ENCODE results near the gene MACROD1.
A peak's percentile ranks its signal among the peaks of the same experiment; 100 is the strongest.

The MACROD1 gene

DNA sequence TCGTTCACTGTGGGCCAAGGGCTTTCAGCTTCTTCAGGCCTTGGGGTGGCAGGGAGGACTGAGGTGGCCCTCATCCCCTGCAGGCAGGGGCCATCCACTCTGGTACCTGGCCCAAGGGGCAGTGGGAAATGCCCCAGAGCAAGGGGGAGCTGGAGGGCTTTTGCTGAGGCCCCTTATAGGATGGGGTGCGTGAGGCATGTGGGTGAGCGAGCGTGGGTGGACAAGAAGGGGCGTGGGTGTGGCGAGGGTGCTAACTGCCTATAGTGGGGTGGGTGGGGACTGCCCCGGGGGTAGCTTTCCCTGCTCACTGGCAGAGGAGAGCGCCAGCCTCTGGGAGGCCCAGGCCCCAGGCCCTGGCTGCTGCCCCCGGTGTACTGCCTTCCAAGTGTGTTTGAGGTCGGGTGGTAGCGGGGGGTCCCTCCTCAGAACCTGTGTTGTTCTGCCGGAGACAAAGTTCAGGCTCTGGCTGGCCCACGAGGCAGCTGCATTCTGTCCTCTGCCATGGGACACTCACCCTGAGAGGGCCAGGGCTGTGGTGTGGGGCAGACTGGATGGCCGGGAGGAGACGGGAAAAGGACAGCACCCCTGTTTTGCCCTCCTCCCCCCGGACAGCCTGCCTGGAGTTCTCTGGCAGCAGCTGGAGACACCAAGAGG, 126.8 kb downstream of the MACROD1 start:
- no peak overlapping the region for H3K4me3 ChIP-seq (ENCODE audit: low read depth, low read length)

DNA sequence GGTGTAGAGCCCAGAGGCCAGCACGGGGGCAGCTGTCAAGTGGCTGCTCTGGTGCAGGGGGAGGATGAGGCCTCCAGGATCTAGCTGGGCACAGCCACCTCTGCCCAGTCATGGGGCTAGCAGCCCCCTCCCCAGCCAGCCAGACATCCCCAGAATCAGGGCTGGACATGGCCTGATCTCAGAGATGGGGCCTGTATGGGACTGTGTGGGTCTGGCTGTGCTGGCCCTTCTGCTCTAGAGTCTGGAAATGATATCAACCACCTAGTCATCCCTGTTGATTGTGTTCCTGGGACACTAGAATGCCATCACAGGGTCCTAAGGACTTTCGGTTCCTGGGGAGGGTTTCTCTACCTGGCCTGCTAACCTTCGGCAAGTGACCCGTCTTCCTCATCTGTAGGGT, 127.4 kb downstream of the MACROD1 start:
- H3K4me3 ChIP-seq (ENCODE audit: low read depth, low read length) = no peak overlapping the region

DNA sequence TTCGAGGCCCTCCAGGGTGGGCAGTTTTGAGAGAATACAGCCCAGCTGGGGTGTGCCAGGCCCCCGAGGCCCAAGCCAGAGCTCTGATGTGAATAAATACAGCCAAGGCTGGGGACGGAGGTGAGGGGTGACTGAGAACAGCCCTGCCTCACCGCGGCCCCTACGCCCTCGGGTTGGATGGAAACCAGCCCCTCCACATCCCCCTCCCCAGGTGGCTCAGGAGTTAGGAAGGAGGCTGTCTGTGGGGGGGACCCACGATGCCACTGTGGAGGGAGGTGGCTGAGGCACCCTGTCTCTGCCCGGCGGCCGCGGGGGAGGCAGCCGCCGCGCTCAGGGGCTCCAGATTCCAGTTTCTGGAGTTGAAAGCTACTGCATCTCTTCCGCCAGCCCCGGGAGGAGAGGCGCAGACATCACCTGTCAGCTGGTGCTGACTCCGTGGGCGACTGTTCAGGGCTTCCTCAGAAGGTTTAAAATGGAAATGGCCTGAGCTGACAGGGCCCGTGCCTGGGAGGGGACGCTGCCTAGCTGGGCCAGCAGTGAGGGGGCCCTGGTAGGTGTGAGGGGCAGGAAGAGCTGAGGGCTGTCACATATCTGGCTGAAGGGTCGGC, 128.8 kb downstream of the MACROD1 start:
- peak overlapping the region; percentile 25 for H3K4me3 ChIP-seq (ENCODE audit: low read depth, low read length)

DNA sequence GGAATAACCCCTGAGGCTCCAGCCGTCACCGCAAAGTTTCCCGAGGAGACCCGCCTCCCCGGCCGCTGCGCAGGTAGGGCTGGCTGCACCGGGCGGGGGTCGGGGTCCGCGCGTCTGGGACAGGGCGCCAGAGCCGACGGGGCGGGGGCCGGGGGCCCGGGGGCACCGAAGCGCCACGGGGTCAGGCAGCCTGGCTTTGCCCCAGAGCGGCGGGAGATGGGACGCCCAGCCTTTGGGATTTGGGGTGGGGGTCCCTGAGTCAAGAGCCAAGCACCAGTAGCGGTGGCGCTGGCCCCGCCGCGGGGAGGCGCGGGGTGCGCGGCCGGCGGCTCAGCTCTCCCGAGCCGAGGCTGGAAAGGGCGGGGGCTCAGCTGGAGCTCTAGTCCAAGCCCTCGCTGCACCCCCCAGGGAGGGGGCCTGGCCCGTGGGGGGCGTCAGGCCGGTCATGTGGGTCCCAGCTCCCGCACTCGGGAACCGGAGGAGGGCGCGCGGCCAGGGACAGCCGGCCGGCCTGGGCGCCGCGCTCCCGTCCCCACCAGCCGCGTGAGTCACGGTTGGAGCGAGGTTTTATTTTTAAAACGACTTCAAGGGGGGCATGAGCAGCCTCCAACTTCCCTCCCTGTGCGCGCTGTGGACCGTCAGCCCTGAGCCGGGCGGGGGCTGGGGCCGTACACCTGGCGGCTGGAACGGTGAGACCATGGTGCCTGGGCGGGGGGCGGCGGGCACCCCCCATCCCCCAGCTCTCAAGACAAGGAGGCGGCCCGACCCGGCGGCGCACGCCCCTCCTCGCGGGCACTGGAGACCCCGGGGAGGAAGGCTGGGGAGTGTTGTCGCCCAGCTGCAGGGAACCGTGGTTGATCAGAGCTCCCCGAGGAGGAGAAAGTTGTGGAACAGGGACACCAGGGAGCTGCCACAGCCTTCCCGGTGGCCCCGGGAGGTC, 129.6 kb downstream of the MACROD1 start:
- H3K4me3 ChIP-seq (ENCODE audit: low read depth, low read length) = peak overlapping the region; percentile 25

DNA sequence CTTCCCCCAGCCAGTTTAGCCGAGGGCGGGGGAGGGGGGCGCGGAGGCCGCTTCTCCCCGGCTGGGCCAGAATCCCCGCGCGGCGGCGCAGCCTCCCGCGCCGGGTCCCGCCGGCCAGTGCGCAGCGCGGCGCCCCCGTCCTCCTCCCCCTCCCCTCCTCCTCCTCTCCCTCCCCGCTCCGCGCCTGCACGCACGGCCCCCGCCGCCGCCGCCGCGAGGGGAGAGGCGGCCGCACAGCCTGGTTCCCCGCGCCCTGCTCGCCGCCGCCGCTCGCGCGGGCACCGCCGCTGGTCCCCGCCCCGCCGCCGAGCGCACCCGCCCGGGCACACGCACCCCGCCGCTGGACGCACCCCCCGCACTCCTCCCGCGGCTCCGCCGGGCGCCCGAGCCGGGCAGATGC, 130.3 kb downstream of the MACROD1 start, which contains the start of gene FLRT1:
Gene FLRT1, plus strand, starts transcription at position 356 of the 400 bp plus-strand sequence. CDS start 80,337 bp downstream, outside the sequence.
- peak within 1 kb of the TSS; percentile 25 for H3K4me3 ChIP-seq (ENCODE audit: low read depth, low read length)

DNA sequence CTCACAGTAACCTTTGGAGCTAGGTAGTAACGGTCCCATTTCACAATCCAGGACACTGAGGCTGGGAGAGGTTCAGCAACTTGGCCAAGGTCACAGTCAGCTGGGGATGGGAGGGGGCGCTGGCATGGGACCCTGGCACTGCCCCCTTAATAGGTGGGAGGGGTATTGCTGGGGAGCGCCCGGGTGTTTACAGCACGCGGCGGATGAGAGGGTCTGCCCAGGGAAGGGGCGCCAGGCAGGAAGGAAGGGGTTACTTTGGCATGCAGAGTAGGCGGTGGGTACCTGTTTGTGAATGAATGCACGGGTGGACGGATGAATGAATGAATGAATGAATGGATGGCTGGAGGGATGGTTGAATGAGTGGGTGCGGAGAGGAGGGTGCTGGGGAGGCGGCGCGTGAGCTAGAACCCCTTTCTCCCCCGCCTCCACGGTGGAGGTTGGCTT, 130.8 kb downstream of the MACROD1 start:
- H3K4me3 ChIP-seq (ENCODE audit: low read depth, low read length) = peak overlapping the region; percentile 10

DNA sequence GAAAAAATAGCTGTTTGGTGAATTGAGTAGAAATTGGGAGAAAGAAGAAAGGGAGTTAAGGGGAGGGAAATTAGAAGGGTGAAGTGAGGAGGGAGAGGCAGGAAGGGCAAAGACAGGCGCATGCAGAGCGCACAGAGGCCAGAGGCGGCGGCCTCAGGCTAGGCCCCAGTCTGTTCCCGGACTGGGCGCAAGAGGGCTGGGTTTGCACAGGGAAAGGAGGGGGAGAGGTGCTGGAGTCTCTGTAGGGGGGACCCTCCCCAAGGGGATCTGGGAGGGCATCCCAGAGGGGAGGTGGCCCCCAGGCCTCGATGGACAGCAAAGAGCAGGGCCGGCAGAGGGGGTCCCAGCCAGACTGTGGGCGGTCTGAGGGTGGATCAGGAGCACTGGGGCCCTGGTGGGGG, 131.5 kb downstream of the MACROD1 start:
- no peak overlapping the region for H3K4me3 ChIP-seq (ENCODE audit: low read depth, low read length)

DNA sequence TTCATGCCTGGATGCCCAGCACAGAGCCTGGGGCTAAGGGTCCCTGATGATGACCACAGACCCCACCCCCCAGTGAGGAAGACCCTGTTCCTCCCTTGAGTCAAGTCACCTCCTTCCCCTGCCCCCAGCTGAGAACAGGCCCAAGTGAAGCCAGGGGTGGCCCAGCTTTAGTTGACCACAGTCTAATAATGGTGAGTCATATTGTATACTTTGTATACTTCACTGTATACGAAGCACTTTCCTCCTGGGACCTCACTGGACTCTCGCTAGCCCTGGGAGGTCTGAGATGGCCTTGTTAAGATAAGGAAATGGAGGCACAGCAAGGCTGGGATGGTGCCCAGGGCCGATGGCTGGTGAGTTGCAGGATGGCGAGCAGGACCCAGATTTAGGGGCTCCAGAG, 133.9 kb downstream of the MACROD1 start:
- no peak overlapping the region for H3K4me3 ChIP-seq (ENCODE audit: low read depth, low read length)

DNA sequence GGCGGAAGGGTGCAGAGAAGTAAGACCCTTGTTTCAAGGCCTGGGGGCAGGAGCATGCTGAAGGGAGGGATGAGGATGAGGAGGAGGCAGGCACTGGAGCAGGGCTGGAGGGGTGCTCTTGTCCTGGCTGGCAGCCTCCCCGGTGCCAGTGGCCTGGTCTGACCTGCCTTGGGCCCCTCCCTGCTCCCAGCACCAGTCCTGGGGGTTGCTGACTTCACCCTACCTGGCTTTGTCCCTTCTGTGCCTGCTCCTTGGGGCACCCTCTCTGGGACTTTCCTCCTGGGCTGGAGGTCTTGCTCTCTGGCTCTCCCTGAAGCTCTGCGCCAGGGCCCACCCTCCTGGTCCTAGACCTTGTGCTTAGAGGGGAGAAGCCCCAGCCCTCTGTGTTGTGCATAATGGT, 134.9 kb downstream of the MACROD1 start:
- no peak overlapping the region for H3K4me3 ChIP-seq (ENCODE audit: low read depth, low read length)

DNA sequence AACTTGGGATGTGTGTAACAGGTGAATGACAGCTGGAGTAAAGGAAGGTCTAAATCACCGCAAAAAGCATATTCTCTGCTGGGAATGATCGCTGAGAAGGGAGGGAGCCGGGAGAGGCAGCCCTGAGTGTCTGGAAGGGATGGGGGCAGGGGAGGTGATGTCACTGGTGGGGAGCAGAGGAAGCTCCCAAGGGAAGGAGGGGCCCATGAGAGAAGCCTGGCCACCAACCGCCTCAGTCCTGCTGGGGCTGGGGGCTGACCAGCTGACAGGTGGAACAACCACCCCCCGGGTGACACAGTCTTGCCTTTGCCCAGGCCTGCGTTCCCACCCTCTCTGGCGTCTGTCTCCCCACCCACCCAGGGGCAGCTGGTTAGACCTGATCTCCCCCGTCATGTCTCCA, 136.1 kb downstream of the MACROD1 start:
- H3K4me3 ChIP-seq (ENCODE audit: low read depth, low read length) = no peak overlapping the region

DNA sequence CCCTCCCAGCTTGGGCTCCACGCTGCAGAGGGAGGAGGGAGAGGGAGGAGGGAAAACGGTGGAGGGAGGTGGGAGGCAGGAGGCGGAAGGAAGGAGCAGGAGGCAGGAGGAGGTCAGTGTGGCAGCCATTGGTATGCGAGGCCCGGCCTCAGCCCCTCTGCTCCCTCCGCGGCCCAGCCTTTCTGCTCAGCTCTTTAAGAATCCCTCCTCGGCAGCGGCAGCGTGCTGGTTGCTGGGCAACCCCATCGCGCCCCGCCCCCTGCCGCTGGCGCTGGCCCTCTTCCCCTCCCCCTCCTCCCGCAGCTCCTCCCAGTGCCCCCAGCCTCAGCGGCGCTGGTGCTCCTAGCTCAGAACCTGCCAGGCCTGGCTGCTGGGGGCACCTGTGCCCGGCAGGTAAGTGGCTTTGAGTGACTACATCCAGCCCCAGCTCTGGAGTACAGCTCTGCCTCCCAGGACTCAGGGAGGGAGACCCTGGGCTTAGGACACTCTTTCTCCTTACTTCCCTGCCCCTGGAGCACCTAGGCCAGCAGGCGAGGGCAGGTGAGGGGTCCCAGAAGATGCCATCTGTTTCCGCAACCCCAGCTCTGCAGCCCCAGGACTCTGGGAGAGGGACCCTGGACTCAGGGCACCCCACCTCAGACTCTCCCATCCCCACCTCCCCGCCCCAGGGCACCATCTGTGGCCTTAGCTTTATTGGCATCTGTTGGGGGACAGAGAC, 137.4 kb downstream of the MACROD1 start:
- H3K4me3 ChIP-seq (ENCODE audit: low read depth, low read length) = no peak overlapping the region

DNA sequence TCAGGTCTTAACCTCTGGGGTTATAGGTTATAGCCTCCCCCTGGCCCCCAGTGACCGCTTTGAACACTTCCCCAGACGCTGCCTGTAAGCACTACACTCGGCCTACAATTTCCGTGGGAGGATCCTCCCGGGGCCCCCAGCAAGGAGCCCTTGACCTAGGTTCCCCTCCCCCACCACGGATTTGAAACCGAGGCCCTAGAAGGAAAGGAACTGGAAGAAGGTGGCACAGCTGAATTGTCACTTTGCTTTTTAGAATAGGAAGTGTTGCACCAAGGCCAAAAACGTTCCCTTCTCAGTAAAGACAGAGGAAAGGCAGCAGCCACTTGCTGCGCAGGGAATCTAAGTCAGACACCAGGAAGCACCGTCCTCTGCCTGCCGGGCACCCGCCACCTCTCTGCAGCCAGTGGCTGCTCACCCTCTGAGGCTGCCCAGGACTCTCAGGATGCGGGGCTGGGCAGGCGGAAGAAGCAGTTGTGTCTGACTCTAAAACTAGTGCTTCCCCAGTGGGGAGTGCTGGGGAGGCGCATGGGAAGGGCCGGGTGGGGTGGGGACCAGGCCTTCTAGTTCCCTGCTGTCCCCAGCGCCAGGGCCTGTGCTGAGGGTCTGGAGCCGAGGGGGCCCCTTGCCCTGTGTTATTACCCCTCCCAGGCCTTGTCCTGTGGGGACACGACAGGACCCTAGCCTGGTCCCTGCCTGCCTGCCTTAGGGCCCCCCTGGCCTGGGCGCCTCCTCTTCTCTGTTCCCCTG, 138.1 kb downstream of the MACROD1 start:
- H3K4me3 ChIP-seq (ENCODE audit: low read depth, low read length) = no peak overlapping the region

DNA sequence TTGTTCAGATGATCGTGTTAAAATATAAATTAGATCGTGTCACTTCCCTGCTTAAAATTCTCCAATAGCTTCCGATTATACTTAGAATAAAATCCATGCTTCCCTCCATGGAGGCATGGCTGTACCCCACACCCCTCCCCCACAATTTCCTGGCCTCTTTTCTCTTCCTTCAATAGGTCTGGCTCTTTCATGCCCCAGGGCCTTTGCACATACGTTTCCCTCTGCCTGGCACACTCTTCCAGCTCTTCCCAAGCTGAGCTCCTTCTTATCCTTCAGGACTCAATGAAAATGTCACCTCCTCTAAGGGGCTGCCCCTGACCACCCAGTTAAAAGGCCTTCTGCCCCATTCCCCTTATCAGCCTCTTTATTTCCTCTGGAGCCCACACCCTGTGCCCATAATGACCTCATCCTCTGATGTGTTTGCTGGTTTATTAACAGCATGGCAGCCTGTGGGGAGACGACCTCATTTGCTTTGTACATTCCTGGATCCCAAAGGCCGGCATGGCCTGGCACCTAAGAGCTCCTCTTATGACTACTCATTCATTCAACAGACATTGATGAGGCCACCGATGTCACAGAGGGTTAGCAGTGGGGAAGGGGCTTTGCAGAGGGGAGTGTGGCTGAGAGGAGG, 139.2 kb downstream of the MACROD1 start:
- no peak overlapping the region for H3K4me3 ChIP-seq (ENCODE audit: low read depth, low read length)

DNA sequence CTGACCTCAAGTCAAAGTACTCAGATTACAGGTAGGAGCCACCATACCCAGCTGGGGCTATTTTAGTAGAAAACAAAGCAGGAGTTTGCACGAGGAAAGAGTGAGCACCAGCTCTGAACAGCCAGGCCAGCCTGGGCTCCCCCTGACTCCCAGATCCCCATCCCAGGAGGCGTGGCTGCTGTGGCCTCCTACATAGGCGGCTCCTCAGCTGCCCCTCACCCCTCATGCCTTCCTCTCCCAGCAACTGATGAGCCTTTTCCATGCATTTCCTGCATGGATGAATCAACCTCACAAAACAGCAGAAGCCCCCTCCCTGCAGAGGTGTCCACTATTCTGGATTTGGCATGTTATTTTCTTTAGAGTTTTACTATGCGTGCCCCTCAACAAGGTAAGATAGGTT, 140.7 kb downstream of the MACROD1 start:
- no peak overlapping the region for H3K4me3 ChIP-seq (ENCODE audit: low read depth, low read length)

DNA sequence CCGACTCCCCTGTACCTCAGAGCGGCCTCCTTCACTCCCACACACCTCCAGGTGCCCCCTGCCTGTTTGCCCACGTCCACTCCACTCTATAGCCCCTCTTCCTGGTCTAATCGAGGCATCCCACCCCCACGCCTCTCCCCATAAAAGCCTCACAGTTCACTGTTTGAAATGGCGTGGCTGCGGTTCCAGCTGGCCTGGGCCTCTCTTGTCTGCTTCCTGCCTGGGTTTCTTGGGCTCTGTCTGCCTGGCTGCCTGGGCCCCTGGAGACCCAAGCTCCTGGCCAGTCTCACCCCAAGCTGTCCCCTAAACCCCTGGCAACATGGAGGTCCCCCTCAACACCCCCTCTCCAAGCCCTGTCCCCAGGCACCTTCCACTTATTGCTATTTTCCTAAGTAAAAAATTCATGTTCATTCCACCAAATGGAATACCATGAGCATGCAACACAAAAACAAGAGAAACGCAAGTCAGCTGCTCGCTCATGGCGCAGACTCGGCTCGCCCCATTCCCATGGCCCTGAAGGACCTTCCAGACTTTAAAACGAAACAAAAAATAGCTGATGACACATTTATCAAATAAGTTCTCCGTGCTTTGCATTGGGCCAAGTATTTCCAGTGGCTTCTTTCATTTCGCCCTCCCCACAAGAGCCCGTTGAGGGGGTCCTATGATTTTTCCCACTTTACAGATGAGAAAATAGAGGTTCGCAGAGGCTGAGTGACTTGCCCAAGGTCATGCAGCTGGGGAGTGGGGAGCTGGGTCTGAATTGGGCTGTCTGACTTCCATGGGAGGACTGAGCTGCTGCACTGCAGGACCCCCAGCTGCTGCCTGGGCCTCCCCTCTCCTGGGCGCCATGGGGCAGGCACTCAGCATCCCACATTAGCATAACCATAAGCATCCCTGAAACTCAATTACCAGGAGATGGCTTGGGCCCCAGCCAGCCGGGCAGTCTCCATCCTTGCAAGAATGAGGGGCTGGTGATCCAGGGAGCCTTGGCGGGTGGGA, 141.9 kb downstream of the MACROD1 start:
- H3K4me3 ChIP-seq (ENCODE audit: low read depth, low read length) = no peak overlapping the region

DNA sequence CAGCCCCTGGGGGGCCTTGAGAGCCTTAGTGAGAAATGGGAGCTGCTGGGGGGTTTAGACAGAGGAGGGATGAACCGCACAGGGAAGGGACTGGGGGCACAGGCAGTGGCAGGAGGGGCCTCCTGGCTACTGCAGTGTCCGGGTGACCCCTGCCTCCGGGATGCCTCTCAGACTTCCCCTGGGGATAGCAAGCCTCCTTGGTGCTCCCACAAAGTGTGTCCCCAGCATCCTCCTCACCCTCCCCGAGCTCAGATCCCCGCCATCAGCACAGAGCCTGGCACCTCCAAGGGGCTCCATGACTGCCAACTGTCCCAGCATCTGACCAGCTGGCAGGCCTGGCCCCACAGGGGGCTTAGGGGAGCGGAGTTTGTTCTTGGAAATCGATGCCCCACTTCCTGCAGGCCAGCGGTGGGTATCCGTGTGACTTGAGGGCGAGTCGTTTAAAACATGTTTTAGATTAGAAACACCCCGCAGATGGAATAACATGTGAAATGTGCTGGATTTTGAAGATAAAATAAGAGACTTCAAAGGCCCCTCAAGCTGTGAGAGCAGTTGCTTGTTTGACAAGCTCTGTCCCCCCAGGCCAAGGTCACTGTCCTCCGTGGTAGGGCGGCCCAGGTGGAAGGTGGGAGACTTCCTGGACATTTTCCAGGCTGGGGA, 143.7 kb downstream of the MACROD1 start:
- no peak overlapping the region for H3K4me3 ChIP-seq (ENCODE audit: low read depth, low read length)

DNA sequence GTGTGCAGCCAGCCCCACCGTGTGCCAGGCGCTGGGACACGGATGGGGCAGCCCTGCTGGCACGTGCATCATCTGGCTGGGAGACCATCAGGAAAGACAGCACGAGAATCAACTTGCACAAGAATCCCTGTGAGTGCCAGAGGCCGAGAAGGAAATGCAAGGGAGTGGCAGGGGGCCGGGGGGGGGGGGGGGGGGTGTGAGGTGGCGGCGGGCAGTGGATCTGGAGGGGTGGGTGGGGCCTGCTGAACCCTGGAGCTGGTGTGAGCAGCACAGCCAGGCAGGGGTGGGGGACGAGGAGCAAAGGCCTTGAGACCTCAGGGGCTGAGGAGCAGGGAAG, 144.2 kb downstream of the MACROD1 start:
- no peak overlapping the region for H3K4me3 ChIP-seq (ENCODE audit: low read depth, low read length)

Data from iPS-11a (cell line).